Measurements from ENCODE around the gene APOBEC3A. TPM values are rescaled to one million over a fixed set of nuclear protein-coding genes. Genes with fewer than 3 reads are reported as not detected.

The APOBEC3A gene
- total and polyA plus RNA-seq, 2 donors (not counting 1 experiment from before 2014, with no cell fraction given): 2.8 TPM; not detected in 1

- CTCF ChIA-PET: interaction anchor here (1.2 to 1.5 kb wide), 3 partner anchors 10 to 62 kb away, joined by 3 to 6 read pairs (median 5); no protein-coding TSS in a partner anchor
- no peak for TF ChIP-seq CTCF (IDR thresholded peaks at IDR 0.05)
- TF ChIP-seq EZH2 (IDR thresholded peaks at IDR 0.05; ENCODE audit: borderline replicate concordance, insufficient read depth, low read depth, low read length, poor library complexity, severe bottlenecking): no peak
- Mint-ChIP-seq H3K4me1 (peaks cover 27% of the 10 kb centered on the region), H3K27ac (peak overlapping the region; percentile 71), H3K4me3 (peak overlapping the region; percentile 85), H3K9me3 (ENCODE audit: insufficient read depth) (no peaks in the 10 kb centered on the region), H3K27me3 (peaks cover 30% of the 10 kb centered on the region)
- Histone ChIP-seq H3K9ac (ENCODE audit: low read length) (peak overlapping the region; percentile 53), H3K9me3 (ENCODE audit: control extremely low read depth in 1 of 3, control insufficient read depth in 2 of 3, insufficient read depth in 1 of 3, low read length in 2 of 3) (peaks cover 0 to 9% (median 0%) of the 10 kb centered on the region in 3 donors), H4K20me1 (ENCODE audit: control insufficient read depth, insufficient read depth, low read length, poor library complexity, severe bottlenecking) (no peaks in the 10 kb centered on the region), H3K4me2 (replicated peaks; ENCODE audit: low read depth, low read length, poor library complexity, severe bottlenecking) (peak overlapping the region; percentile 69), H3K79me2 (ENCODE audit: control insufficient read depth, insufficient read depth, low read length) (no peaks in the 10 kb centered on the region), H3K36me3 (replicated peaks in 1 of 2; ENCODE audit: control extremely low read depth in 1 of 2, control insufficient read depth in 1 of 2, extremely low read depth in 1 of 2, insufficient read depth in 2 of 2, low read length in 1 of 2) (no peaks in the 10 kb centered on the region), H3K4me3 (ENCODE audit: control extremely low read depth in 1 of 5, extremely low read depth in 1 of 5, insufficient read depth in 1 of 5, low read depth in 2 of 5, low read length in 4 of 5) (peak overlapping the region in 3 of 5 experiments; percentile 23 to 55 (median 41)), H3K4me1 (ENCODE audit: control insufficient read depth in 2 of 2, insufficient read depth in 2 of 2, low read length in 2 of 2) (peaks cover 24 to 27% of the 10 kb centered on the region in 2 donors), H2AFZ (ENCODE audit: insufficient read depth, low read depth, low read length, poor library complexity, severe bottlenecking) (peak overlapping the region; percentile 61), H3K27ac (ENCODE audit: low read length in 2 of 2) (no peak overlapping the region), H3K27me3 (replicated peaks in 1 of 4; ENCODE audit: control extremely low read depth in 1 of 4, control insufficient read depth in 3 of 4, insufficient read depth in 4 of 4, low read length in 3 of 4) (peaks cover 0 to 12% (median 0%) of the 10 kb centered on the region in 4 experiments)
- POLR2A ChIA-PET: no interaction called here
- intact Hi-C loops (cut with micrococcal nuclease): no loop called here
- 0% methylated on average over 8 of the region's 13 CpGs for WGBS (ENCODE audit: insufficient coverage)
- ATAC-seq (ENCODE audit: low read depth) (peak; percentile 76), DNase-seq (peak; percentile 72)
Measured at GRCh38 chr22:38941488-38941987, 15.9 kb upstream of the APOBEC3A start.

GRCh38 chr22:38942702-38943101 lies 14.7 kb upstream of the APOBEC3A start:
- POLR2A ChIA-PET: interaction anchor here (0.5 to 1.2 kb wide), 2 partner anchors 42 to 107 kb away, joined by 3 to 4 read pairs; no protein-coding TSS in a partner anchor
- peaks cover 24 to 27% of the 10 kb centered on the region in 2 donors for H3K4me1 ChIP-seq (ENCODE audit: control insufficient read depth in 2 of 2, insufficient read depth in 2 of 2, low read length in 2 of 2)
- H3K4me2 ChIP-seq (replicated peaks; ENCODE audit: low read depth, low read length, poor library complexity, severe bottlenecking): peak overlapping the region; percentile 69
- Mint-ChIP-seq H3K9me3 (ENCODE audit: insufficient read depth) (no peaks in the 10 kb centered on the region), H3K27ac (no peak overlapping the region), H3K4me3 (peak overlapping the region; percentile 72), H3K27me3 (peaks cover 40% of the 10 kb centered on the region), H3K4me1 (peaks cover 29% of the 10 kb centered on the region)
- WGBS (ENCODE audit: insufficient coverage): 66% methylated on average over 5 of the region's 5 CpGs
- no peak overlapping the region for H3K4me3 ChIP-seq (ENCODE audit: control extremely low read depth in 1 of 5, extremely low read depth in 1 of 5, insufficient read depth in 1 of 5, low read depth in 2 of 5, low read length in 4 of 5)
- TF ChIP-seq CTCF (IDR thresholded peaks at IDR 0.05): no peak
- no peak for ATAC-seq (ENCODE audit: low read depth)
- no peak overlapping the region for H3K27ac ChIP-seq (ENCODE audit: low read length in 2 of 2)
- peak; percentile 10 for DNase-seq
- H3K9me3 ChIP-seq (ENCODE audit: control extremely low read depth in 1 of 3, control insufficient read depth in 2 of 3, insufficient read depth in 1 of 3, low read length in 2 of 3): peaks cover 0 to 9% (median 0%) of the 10 kb centered on the region in 3 donors
- no peaks in the 10 kb centered on the region for H4K20me1 ChIP-seq (ENCODE audit: control insufficient read depth, insufficient read depth, low read length, poor library complexity, severe bottlenecking)
- H2AFZ ChIP-seq (ENCODE audit: insufficient read depth, low read depth, low read length, poor library complexity, severe bottlenecking): peak overlapping the region; percentile 38
- no peaks in the 10 kb centered on the region for H3K36me3 ChIP-seq (replicated peaks in 1 of 2; ENCODE audit: control extremely low read depth in 1 of 2, control insufficient read depth in 1 of 2, extremely low read depth in 1 of 2, insufficient read depth in 2 of 2, low read length in 1 of 2)
- CTCF ChIA-PET: no interaction called here
- no peaks in the 10 kb centered on the region for H3K79me2 ChIP-seq (ENCODE audit: control insufficient read depth, insufficient read depth, low read length)
- H3K27me3 ChIP-seq (replicated peaks in 1 of 4; ENCODE audit: control extremely low read depth in 1 of 4, control insufficient read depth in 3 of 4, insufficient read depth in 4 of 4, low read length in 3 of 4): peaks cover 0 to 15% (median 4%) of the 10 kb centered on the region in 4 experiments
- H3K9ac ChIP-seq (ENCODE audit: low read length): no peak overlapping the region
- intact Hi-C loops (cut with micrococcal nuclease): no loop called here

Data from B cell (primary cell).